ENCODE results near the gene SRGAP2C.
"Not testable (repeated sequence)": the region's sequence is repeated elsewhere in the genome, so short reads cannot be mapped to it uniquely, and the experiment has no call there.

Gene SRGAP2C

DNA sequence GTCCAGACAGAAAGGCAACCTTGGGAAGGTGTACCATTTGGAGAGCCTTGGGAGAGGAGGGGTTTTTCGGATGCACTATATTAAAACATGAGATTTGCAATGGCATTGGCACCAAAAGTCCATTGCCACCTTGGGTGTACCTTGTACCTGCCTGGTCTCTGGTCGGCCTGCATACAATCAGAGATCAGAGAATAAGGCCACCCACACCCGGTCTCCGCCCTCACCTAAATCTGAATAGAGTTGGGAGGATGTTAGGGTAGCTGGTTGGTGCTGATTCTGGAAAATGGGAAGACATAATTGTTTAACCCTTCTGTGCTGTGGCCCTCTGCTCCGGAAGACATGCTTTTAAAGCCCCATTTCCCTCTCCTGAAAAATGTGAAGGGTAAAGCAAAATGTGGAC lies 3.1 kb downstream of the SRGAP2C start:
- not testable (repeated sequence) for DNase-seq

DNA sequence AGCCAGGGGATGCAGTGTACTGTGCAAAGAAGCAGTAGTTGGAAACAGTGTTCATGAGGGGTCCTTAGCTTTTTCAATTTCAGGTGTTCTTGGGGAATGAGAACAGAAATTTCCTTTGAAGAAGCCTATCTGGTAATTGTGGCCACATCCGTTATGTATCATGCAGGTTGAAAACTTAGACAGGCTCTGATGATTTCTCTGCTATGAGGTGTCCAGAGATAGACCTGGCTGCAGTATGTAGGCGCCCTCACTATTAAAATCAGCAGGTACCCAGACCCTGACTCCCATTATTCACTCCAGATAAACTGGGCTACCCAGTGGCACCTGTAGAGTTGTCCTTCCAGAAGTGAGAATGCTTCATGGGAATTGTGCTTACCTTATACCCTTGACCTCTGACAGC lies 7.7 kb downstream of the SRGAP2C start:
- DNase-seq = not testable (repeated sequence)

DNA sequence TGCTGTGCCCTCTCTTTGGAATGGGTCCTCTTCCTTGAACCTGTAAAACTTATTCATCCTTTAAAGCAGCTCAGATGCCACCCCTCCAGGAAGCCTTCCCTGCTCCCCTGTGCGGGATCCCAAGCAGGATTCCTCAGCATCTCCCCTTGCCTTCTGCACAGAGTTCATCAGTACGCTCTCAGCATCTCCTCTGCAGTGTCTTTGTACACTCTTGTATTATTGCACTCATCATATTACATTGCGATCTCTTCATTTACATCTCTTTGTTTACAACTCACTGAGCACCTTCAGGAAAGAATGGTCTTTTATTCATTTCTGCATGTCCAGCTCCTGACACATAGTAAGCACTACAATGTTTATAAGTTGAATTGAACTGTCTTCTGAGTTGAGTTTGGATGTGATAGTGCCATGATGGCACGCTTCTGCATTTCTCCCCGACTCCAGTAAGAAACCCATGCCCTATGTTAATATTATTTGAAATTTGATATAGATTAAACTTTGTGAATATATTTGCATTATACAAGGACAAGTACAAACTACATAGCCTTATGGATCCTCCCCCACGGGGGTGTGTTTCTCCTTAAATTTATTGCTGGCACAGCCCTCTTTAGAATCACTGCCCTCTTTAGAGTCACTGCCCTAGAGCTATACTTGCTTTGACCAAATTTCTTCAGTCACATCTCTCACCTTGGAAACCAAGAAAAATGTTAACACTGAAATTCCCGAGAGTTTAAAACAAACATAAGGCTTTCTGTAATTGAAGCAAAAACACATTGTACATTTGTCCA lies 12.5 kb downstream of the SRGAP2C start:
- DNase-seq = not testable (repeated sequence)

DNA sequence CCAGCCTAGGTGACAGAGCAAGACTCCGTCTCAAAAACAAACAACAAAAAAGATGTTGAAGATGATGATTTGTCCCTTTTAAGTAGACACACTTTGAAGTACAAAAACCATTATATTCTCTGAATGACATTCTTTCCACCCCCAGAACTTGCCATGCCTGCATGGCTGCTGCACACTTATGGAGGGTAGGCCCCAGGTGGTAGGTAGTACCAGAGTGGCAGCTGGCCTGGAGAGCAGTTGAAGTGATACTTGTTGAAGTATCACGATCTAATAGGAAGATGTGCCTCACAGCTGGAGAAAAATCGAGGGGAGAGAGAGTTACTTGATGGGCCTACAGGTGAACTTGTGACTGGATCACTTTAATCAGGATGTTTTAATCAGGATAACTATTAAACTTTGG lies 15.0 kb downstream of the SRGAP2C start:
- not testable (repeated sequence) for DNase-seq

DNA sequence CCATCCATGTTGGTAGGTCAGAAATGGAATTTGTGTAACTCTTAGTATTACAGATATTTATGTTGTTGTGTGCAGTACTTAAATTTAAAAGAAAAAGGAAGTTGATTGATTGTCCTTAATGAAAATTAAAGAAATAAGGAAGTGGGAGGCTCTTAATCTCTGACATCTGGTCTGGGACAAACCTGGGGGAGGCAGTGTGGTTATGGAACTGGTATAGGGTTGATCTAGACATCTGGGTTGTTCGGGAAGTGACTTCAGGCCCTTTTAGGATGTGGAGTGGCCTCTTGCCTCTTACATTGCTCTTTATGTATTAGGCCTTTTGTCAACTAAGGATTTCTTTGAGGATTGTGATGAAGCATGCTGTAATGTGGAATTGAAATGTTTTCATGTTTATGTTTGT lies 15.5 kb downstream of the SRGAP2C start:
- not testable (repeated sequence) for DNase-seq

DNA sequence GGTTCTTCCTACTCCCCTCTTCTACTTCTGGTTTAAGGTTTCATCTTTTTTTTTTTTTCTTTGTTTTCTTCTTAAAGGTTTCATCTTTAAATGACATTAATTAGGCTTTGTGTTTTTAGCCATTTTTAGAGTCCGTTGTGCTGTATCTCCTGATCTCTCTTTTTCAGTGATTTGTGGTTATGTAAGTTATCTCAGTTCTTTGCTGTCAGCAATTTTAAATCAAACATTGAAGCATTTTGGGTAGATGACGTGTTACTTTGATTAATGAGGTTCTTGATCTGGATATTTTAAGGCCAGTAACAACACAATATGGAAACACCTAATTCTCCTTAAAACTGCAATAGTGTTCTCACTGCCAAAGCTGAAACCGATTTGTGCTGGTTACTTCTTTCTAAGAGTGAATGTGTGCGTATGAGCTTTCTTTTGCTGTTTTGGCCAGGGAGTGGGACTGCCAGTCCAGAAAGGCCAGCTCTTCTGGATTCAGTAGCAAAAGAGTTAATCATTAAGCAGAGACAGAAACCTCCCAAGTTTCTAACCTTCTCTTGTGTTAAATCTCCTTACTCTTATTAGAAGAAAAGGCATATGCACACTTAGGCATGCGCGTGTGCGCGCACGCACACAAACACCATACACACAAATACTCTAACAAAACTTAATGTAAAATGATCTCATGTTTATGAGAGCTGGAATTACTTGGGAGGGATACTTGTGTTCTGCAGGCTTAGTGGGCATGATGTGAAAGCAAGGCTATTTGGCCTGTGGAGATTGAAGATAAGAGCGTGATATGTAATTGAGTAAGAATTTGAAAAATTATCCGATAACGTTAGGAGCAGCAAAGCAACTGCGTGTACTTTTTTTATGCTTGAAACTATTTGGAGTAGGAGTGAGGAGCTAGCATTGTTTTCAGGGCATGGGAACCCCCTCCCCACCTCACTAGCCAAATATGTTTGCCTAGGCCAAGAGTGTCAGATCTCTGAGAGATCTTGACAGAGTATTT lies 16.5 kb downstream of the SRGAP2C start:
- DNase-seq = not testable (repeated sequence)

DNA sequence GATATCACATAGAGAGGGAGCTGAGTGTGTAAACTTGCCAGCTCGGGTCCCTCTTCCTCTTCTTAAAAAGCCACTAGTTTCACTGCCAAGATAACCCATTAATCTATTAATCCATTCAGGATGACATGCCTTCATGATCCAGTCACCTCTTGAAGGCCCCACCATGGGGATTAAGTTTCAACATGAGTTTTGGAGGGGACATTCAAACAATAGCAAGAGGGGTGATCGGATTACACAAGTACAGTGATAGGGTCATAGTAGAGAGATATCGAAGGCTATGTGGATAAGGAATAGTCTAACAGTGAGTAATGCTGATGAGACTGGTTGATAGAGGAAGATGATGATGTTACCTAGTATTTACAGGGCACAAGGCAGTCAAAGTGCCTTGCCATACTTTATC lies 18.2 kb downstream of the SRGAP2C start:
- not testable (repeated sequence) for DNase-seq

DNA sequence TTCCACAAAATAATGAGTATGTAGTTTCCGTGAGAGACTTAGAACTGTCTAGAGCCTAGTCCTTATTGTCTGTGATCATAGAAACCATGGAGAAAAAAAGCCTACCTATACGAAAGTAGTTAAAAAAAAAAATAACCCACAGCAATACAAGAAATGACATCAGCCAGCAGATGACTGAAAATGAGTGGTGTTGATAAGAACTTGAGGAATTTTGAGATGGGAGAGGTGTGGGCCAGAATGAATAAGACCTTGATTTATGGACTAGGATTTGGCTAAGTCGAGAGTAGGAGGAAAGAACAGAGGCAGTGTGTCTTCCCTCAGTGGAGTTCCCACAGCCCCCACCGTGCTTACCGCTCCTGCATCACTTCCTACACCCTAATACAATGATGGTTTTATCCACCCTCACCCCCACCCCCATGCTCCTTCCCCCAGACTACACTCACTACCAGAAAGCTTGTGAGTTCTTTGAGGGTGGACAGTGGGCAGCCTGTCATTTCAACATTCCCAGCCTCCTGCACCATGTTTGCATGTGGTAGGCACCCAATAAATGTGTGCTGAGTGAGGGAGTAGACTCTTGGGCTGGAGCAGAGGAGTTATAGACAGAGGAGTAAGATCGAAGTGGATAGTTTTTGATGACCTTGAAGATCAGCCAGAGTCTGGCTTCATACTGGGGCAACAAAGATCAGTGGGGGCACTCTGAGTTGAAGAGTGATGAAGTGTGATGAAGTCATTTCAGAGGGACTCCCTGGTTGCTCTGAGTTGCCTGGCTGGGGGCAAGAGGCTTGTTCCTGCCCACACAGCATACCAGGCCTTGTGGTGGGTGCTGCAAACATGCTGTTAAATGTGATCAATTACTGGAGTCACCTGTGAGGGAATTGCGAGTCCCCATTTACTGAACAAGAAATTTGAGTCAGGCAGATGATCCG lies 21.3 kb downstream of the SRGAP2C start:
- DNase-seq = not testable (repeated sequence)

DNA sequence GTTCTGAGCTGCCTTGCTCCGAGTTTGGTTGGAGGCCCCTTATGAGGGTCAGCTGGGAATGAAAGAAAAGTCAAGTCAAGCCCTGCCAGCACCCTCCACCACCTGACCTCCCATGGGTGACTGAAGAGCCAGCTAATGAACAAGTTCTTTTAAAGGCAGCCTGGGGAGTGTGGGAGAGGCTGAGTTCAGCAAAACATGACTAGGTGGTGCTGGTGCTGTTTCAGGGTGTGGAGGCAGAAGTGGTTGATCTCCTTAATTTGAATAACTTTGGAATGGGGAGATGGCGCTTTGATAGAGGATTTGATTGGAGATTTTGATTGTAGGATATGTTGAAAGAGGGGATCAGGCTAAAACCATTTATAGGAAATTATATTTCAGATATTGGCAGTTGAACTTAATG lies 22.6 kb downstream of the SRGAP2C start:
- DNase-seq = not testable (repeated sequence)

DNA sequence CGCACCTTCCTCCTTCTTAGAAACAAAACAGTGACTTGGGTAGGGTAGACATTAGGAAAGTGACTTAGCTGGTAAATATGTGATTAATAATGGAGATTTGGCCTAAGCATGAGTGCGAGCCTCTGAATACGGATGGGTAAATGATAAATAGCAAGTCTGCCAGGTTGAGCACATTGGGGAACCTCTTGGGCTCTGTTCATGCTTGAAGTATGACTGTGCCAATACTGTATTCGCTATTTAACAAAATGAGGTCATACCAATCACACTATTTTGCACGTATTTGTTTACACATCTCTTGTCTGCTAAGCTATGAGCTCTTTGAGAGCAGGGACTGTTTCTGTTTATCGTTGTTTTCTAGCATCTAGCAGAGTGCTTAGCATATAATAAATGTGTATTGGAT lies 23.6 kb downstream of the SRGAP2C start:
- DNase-seq = not testable (repeated sequence)

DNA sequence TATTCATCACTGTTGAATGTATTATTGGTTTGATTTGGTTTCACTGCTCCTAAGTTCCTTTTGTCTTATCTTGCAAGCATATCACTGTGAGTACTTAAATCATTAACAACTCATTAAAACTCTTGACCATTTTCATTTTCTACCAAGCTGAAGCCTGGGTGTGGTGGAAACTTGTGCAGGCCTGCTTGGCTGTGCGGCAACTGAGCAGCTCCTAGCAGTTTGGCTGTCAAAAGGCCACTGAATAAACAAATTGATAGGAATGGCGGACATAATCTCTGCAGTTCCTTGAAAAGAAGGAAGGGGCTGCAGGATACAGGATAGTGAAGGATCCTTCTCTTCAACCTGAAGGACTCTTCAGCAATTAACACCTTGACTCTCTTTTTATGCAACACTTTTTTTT lies 26.0 kb downstream of the SRGAP2C start:
- not testable (repeated sequence) for DNase-seq

DNA sequence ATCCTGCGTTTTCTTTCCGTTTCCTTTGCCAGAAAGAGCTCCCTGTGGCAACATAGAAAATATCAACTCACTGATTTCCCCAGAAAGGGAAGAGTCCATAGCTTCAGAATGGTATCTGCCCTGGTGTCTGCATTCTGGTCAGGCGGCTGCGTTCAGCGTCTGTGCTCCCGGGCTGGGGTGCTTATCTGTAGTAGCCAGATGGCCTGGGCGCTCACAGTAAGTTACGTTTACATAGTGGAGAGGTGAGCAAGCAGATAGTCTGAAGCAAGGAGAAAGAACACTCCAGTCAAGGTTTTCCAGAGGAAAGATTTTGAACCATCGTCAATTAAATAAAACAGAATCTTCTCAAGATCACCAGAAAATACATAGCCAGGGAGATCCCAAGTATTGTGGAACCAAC lies 28.7 kb downstream of the SRGAP2C start:
- peak; percentile 0 for DNase-seq

DNA sequence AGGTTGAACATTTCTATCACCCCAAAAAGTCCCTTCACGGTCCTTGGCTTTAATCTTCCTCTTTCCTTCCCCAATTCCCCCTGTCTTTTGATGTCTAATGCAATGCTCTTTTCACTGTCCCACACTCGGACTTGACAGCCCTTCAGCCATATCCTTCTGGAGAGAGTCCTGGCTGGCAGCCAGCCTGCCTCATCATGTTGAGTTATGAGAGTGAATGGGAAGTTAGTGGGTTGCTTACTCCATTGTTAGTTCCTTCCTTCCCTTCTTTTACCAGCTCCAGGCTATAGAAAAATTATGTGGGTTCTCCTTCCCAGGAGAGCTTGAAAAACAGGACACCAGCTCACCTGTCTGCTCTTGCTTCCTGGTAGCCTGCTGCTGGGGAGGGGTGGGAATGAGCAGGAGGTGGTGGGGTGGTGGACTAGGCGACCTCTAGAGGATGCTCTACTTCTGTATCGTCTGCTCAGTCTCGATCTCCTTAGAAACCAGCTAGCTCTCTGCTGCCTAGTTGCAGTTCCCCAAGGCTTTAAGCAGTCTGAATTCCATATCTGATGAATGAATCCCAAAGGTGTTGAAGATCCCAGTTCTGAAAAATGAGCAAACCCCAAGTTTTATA lies 29.9 kb downstream of the SRGAP2C start:
- DNase-seq = not testable (repeated sequence)

DNA sequence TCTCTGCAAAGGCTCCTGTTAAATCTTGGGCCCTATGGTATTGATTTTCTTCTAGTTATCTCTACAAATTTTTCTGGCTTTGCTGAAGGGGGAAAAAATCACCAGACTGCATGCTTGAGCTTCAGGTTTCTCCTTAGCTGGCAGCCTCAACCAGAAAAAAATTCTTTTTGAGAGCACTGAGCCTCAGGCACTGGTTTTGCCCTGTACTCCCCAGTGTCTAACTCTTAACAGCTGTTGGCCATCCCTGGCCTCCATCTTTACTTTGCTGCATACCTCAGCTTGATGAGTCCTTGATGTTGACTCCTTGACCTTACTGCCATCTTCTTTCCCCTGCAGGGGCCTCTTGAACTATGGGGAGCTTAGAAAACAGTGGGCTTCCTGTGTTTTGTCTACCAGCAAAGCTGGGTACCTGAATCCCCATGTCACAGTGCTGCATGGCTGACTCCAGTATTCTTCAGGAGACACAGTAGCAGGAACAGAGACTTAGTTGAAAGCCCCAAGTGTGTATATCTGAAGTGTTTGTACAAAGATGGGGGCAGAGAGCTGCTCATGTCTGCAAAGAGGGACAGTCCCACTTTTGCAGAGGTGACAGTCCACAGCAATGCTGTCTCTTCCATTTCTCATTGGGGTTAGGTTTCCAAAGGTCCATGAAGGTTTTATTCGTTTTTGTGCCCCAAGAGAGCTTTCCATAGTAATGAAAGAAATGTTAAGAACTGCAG lies 31.1 kb downstream of the SRGAP2C start:
- not testable (repeated sequence) for DNase-seq

DNA sequence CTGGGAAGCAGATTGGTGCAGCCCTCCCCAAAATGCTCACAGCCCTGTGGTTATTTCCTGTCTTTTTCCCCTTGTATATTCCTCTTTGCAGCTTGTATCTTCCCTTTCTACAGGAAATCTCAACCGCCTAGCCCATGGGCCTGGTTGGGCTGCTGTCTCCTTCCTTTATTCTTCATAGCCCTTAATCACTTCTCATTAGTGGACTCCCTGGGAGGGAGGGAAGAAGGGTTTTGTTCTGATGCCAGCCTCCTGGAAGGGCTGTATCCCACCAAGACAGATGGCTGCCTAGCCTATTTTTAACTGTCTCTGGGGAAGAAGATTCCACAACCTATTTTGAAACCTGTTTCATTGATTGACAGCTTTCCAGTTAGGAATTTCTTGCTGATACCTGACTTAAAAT lies 31.9 kb downstream of the SRGAP2C start:
- not testable (repeated sequence) for DNase-seq

DNA sequence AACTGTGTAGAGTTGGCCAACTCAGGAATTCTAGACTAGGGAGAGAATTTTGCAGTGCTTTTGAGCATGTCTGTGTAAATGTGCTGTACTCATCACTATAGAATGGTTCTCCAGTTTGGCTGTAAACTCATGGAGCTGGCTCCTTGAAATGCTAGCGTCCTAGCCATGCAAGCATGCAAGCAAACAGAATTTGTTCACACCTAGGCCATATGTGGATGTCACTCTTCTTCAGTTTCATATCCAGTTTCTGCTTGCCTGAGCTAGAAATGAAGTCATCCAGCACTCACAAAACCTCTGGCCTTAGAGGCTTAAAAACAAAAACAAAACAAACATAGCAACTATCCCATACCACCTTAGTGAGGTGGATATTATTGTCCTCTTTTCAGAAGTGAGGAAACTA lies 37.0 kb downstream of the SRGAP2C start:
- not testable (repeated sequence) for DNase-seq

DNA sequence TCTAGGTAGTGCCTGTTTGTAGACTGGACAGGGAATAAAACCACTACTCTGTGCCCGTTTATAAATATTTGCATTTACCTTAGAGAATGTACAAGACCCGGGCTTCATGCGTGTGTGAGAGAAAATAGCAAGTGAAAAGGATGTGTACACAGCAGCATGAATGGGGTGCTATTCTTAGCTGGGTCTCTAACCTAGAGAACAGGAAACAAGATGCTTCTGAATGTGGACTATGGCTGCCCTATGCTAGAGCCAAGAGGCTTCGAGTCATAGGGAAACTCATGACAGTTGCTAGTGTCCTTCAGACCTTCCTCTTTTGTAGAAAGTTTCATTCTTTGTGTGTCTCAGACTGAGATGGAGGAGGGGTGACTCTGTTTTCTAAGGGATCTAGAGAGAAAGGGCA lies 39.9 kb downstream of the SRGAP2C start:
- DNase-seq = not testable (repeated sequence)

DNA sequence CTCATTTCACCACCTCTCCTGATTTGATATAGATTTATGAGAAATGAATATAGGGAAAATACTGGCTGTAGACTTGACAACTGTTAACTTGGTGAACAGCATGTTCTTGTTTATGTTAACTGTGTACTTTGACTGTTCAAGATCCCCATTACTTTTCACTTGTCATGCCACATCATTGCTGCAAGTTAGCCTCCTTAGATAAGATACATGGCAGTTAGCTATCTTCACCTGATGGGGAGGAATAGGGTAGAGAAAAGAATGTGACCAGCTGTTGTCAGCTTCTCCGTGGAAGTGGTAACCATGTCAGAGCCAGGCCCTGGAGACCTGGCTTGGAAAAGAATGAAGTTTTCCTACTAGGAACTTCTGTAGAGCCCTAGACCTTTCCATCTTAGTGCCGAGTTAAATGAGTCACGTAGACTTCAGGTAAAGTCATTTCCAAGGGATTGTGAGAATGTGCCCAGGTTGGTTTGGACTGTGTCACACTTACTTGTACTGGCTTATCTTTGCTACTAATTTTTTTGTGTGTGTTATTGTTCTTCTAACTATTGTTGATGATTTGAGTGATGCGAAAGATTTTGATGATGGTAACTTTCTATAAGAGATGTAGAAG lies 41.6 kb downstream of the SRGAP2C start:
- DNase-seq = not testable (repeated sequence)

DNA sequence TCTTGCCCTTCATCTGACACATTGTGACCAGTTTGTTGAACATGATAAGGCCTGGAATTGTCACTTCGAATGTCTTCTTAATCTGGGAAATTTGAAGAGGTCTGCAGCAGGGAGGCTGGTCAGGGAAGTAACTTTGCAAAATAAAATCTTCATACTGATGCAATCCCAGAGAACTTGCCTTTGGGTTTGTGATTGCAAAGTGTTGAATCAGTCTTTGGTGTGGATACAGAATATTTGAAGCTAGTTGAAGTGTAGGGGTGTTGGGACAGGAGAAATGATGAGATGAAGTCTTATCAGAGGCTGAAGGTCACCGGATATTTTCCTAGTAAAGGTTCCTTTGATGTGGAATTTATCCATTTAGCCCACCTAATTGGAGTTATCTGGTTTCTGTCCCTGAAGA lies 42.1 kb downstream of the SRGAP2C start:
- DNase-seq = not testable (repeated sequence)

DNA sequence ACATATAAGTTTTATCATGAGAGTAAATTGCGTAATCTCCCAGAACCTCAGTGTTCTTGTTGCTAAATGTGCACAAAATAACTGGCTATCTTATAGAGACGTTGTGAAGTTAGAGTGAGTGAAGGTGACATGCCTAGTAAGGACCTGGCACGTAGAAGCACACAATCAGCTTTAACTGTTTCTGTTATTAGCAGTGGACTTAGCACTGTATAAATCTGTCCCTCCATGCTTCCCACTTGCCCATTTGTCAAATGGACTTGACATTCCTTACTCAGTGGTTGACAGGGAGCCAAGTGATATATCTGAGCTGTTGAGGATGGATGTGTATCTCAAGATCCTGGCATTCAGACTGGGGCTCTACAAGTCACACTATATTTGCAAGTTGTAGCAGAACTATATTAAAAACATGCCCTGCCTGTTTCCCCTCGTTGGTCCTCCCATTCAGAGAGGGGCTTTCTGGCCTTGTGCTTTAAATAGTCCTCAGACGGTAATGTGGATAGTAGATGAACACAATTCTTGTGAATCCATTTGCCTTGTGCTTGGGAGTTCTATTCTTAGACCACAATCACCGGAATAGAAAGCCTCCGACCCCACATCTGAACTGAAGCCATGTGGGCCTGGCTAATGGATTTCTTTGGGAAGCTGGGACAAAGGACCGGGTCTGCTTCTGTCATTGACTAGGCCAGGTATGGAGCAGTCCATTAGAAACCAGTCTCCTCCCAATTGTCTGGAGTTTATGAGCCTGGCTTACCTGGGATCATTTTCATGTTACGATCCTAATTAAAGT lies 43.0 kb downstream of the SRGAP2C start:
- not testable (repeated sequence) for DNase-seq

Data from NCI-H1092 treated with DMSO at 0.1 percent for 48 hours (cell line).